Nephron progenitor cell (in vitro differentiated cells): ENCODE results near the gene OAS3.
"Not testable (repeated sequence)": the region's sequence is repeated elsewhere in the genome, so short reads cannot be mapped to it uniquely, and the experiment has no call there.

Experiments used
- DNase-seq: peaks from one replicate; pipeline ENCODE4 v3.0.0; 2021
- H3K27ac Mint-ChIP-seq: 2 replicates; pipeline ENCODE4 v1.8.0; 2021; ENCODE audit warnings: mild to moderate bottlenecking, moderate library complexity, mixed read lengths
- H3K27me3 Mint-ChIP-seq: 2 replicates; pipeline ENCODE4 v1.8.0; 2021; ENCODE audit warnings: mild to moderate bottlenecking, low read depth, mixed read lengths; ENCODE audit not compliant: poor library complexity
- H3K36me3 Mint-ChIP-seq: 2 replicates; pipeline ENCODE4 v1.8.0; 2021; ENCODE audit warnings: low read depth, mixed read lengths
- H3K4me1 Mint-ChIP-seq: 2 replicates; pipeline ENCODE4 v1.8.0; 2021; ENCODE audit warnings: mixed read lengths
- H3K4me3 Mint-ChIP-seq: 2 replicates; pipeline ENCODE4 v1.8.0; 2021; ENCODE audit warnings: mild to moderate bottlenecking, moderate library complexity, mixed read lengths
- H3K9me3 Mint-ChIP-seq: 2 replicates; pipeline ENCODE4 v1.8.0; 2021; ENCODE audit warnings: mild to moderate bottlenecking, moderate library complexity, mixed read lengths
- TF ChIP-seq, protein P1 (sequence below): fragments of 200-600 bp; sonication (generic); IDR thresholded peaks from 2 replicates; pipeline ENCODE4 v1.5.0; 2021; ENCODE audit warnings: antibody characterized with exemption

The OAS3 gene

DNA sequence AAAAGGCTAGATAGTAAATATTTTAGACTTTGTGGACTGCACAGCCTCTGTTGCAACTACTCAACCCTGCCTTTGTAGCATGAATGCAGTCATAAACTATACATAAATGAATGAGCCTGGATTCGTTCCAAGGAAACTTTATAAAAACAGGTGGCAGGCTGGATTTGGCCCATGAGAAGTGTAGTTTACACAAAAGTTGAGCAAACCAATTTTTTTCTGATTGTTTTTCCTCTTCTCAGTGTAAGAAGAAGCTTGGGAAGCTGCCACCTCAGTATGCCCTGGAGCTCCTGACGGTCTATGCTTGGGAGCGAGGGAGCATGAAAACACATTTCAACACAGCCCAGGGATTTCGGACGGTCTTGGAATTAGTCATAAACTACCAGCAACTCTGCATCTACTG, 22.0 kb upstream of the OAS3 start:
- TF ChIP-seq, protein P1, sequence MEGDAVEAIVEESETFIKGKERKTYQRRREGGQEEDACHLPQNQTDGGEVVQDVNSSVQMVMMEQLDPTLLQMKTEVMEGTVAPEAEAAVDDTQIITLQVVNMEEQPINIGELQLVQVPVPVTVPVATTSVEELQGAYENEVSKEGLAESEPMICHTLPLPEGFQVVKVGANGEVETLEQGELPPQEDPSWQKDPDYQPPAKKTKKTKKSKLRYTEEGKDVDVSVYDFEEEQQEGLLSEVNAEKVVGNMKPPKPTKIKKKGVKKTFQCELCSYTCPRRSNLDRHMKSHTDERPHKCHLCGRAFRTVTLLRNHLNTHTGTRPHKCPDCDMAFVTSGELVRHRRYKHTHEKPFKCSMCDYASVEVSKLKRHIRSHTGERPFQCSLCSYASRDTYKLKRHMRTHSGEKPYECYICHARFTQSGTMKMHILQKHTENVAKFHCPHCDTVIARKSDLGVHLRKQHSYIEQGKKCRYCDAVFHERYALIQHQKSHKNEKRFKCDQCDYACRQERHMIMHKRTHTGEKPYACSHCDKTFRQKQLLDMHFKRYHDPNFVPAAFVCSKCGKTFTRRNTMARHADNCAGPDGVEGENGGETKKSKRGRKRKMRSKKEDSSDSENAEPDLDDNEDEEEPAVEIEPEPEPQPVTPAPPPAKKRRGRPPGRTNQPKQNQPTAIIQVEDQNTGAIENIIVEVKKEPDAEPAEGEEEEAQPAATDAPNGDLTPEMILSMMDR: no peak
- no peak for DNase-seq
- no peak overlapping the region for H3K4me3 Mint-ChIP-seq
- no peak overlapping the region for H3K27ac Mint-ChIP-seq
- H3K36me3 Mint-ChIP-seq: no peaks in the 10 kb centered on the region
- H3K9me3 Mint-ChIP-seq: peaks cover 44% of the 10 kb centered on the region
- peaks cover 52% of the 10 kb centered on the region for H3K27me3 Mint-ChIP-seq
- H3K4me1 Mint-ChIP-seq: no peaks in the 10 kb centered on the region

GRCh38 chr12:112919121-112919520, 19.2 kb upstream of the OAS3 start:
- TF ChIP-seq, protein P1: no peak
- no peak for DNase-seq
- peaks cover 50% of the 10 kb centered on the region for H3K27me3 Mint-ChIP-seq
- no peaks in the 10 kb centered on the region for H3K4me1 Mint-ChIP-seq
- no peak overlapping the region for H3K27ac Mint-ChIP-seq
- H3K36me3 Mint-ChIP-seq: no peaks in the 10 kb centered on the region
- H3K4me3 Mint-ChIP-seq: no peak overlapping the region
- H3K9me3 Mint-ChIP-seq: peaks cover 19% of the 10 kb centered on the region

DNA sequence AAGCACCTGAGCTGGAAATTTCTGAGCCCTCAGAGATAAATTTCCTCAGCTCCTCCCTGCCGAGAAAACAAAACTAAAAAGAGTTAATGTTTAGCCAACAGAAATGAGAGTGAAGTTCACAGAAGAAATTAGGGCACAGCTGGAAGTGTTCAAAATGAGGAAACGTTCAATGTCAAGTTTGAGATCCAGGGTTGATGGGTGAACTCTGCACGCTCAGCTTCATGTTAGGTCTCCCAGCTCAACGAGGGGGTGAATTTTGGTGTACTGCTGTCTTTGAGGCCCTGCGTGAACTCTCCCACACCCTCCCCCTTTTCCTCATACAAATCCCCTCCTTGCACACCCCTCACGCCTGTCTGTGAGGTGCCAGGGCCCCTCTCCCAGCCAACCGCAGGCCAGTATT, 13.3 kb upstream of the OAS3 start:
- Mint-ChIP-seq H3K4me3 (no peak overlapping the region), H3K9me3 (peaks cover 16% of the 10 kb centered on the region), H3K4me1 (peaks cover 4% of the 10 kb centered on the region), H3K27me3 (peaks cover 26% of the 10 kb centered on the region), H3K27ac (no peak overlapping the region), H3K36me3 (no peaks in the 10 kb centered on the region)
- TF ChIP-seq, protein P1: no peak
- DNase-seq: no peak

DNA sequence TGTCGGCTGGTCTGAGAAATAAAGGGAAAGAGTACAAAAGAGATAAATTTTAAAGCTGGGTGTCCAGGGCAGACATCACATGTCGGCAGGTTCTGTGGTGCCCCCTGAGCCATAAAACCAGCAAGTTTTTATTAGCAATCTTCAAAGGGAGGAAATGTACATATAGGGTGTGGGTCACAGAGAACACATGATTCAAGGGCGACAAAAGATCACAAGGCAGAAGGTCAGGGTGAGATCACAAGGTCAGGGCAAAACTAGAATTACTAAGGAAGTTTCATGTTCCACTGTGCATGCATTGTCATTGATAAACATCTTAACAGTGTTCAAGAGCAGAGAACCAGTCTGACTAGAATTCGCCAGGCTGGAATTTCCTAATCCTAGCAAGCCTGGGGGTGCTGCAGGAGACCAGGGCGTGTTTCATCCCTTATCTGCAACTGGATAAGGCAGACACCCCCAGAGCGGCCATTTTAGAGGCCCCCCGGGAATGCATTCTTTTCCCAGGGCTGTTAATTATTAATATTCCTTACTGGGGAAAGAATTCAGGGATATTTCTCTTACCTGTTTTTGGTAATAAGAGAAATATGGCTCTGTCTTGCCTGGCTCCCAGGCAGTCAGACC, 11.7 kb upstream of the OAS3 start:
- DNase-seq, H3K4me1 Mint-ChIP-seq, H3K36me3 Mint-ChIP-seq, H3K4me3 Mint-ChIP-seq, H3K27ac Mint-ChIP-seq: not testable (repeated sequence)
- Mint-ChIP-seq H3K27me3 (peaks cover 11% of the 10 kb centered on the region), H3K9me3 (peaks cover 16% of the 10 kb centered on the region)

GRCh38 chr12:112927475-112927874, 10.8 kb upstream of the OAS3 start:
- H3K4me3 Mint-ChIP-seq: no peak overlapping the region
- H3K27me3 Mint-ChIP-seq: peaks cover 13% of the 10 kb centered on the region
- no peak overlapping the region for H3K27ac Mint-ChIP-seq
- DNase-seq: no peak
- TF ChIP-seq, protein P1: no peak
- peaks cover 4% of the 10 kb centered on the region for H3K4me1 Mint-ChIP-seq
- H3K36me3 Mint-ChIP-seq: no peaks in the 10 kb centered on the region
- peaks cover 16% of the 10 kb centered on the region for H3K9me3 Mint-ChIP-seq

GRCh38 chr12:112927925-112928324, 10.3 kb upstream of the OAS3 start:
- H3K36me3 Mint-ChIP-seq: no peaks in the 10 kb centered on the region

More at GRCh38 chr12:112927925-112928324, 10.3 kb upstream of the OAS3 start:
- H3K27ac Mint-ChIP-seq: no peak overlapping the region
- H3K4me1 Mint-ChIP-seq: peaks cover 4% of the 10 kb centered on the region
- peaks cover 13% of the 10 kb centered on the region for H3K27me3 Mint-ChIP-seq
- TF ChIP-seq, protein P1: no peak
- peaks cover 16% of the 10 kb centered on the region for H3K9me3 Mint-ChIP-seq
- H3K4me3 Mint-ChIP-seq: no peak overlapping the region
- DNase-seq: no peak
